HepG2 (cell line): ENCODE data around the gene PCDHGA9. TPM values are rescaled to one million over a fixed set of nuclear protein-coding genes. Genes with fewer than 3 reads are reported as not detected.

Experiments used
- ATAC-seq: fragments of 200-7000 bp; cut with Tn5 transposase; 3 replicates; pipeline ENCODE4 v1.9.1; 2020; ENCODE audit warnings: mild to moderate bottlenecking, moderate library complexity
- BruUV-seq: library from RNA; stranded (reverse); fragments of 400-500 nt; replicated peaks from 2 replicates; lab custom pipeline; 2021; lab: Mats Ljungman, UMichigan
- CTCF ChIA-PET: fragments of 300-600 bp; formaldehyde crosslinking; extraction: SDS; loops from one replicate; lab custom pipeline; 2021; ENCODE audit warnings: low total read pairs, inconsistent platforms, low intra/inter-chr PET ratio; lab: Yijun Ruan, JAX
- POLR2A ChIA-PET: fragments of 350-600 bp; sonication (Branson Sonifier 250); formaldehyde crosslinking; loops from one replicate; lab custom pipeline; 2020; ENCODE audit warnings: antibody characterized with exemption, inconsistent platforms; lab: Yijun Ruan, JAX
- DNase-seq: peaks from one replicate; pipeline ENCODE4 v3.0.0-alpha.2; 2015; ENCODE audit warnings: low spot score
- FAIRE-seq: peaks from 3 replicates; lab custom pipeline; 2011; peaks lifted over from hg19 to GRCh38; lab: Jason Lieb, UNC
- H2AFZ ChIP-seq: one replicate; pipeline ENCODE4 v1.6.1; 2011; ENCODE audit warnings: low read length, inconsistent platforms
- H3K27ac ChIP-seq: fragments of 300-600 bp; 3 replicates; pipeline ENCODE4 v1.8.0; 2011; ENCODE audit warnings: mixed run types, mild to moderate bottlenecking, mixed read lengths, low read length, inconsistent platforms; ENCODE audit not compliant: insufficient read depth; ENCODE audit errors: extremely low read length
- H3K27me3 ChIP-seq, 2 experiments: fragments of 200-600 bp in 1 of 2; 2 replicates in 1 of 2; 3 replicates in 1 of 2; pipeline versions ENCODE4 v1.6.0 to v1.8.0; 2011; ENCODE audit warnings: low read length in 2 of 2, mild to moderate bottlenecking in 2 of 2, moderate library complexity in 2 of 2, inconsistent platforms in 1 of 2; ENCODE audit not compliant: insufficient read depth in 2 of 2, control insufficient read depth in 1 of 2
- H3K36me3 ChIP-seq, 2 experiments: fragments of 200-600 bp in 1 of 2; replicated peaks in 1 of 2; 2 replicates in 1 of 2; 3 replicates in 1 of 2; pipeline versions ENCODE4 v1.5.1 to v1.8.0; 2011; ENCODE audit warnings: low read length in 2 of 2, inconsistent platforms in 1 of 2; ENCODE audit not compliant: insufficient read depth in 2 of 2, control insufficient read depth in 1 of 2
- H3K4me1 ChIP-seq: 2 replicates; pipeline ENCODE4 v1.5.1; 2012; ENCODE audit warnings: low read length, inconsistent platforms; ENCODE audit not compliant: insufficient read depth
- H3K4me2 ChIP-seq: 2 replicates; pipeline ENCODE4 v1.6.0; 2011; ENCODE audit warnings: low read depth, low read length, inconsistent platforms
- H3K4me3 ChIP-seq, 3 experiments: fragments of 200-600 bp in 1 of 3; sonication (generic), shearing (Covaris generic) in 1 of 3; replicated peaks in 1 of 3; 2 replicates each; pipeline ENCODE4 v1.5.1; 2011 to 2016; ENCODE audit warnings: low read length in 3 of 3, inconsistent platforms in 2 of 3, low read depth in 2 of 3, mild to moderate bottlenecking in 2 of 3, control low read depth in 1 of 3, mixed read lengths in 1 of 3; ENCODE audit not compliant: insufficient read depth in 1 of 3
- H3K79me2 ChIP-seq: one replicate; pipeline ENCODE4 v1.6.1; 2011; ENCODE audit warnings: low read length, inconsistent platforms; ENCODE audit not compliant: insufficient read depth
- H3K9ac ChIP-seq: 2 replicates; pipeline ENCODE4 v1.6.0; 2011; ENCODE audit warnings: mild to moderate bottlenecking, low read depth, low read length, inconsistent platforms; ENCODE audit not compliant: insufficient read depth
- H3K9me3 ChIP-seq: 2 replicates; pipeline ENCODE4 v1.5.1; 2012; ENCODE audit warnings: mild to moderate bottlenecking, low read length
- H4K20me1 ChIP-seq: 2 replicates; pipeline ENCODE4 v1.6.0; 2011; ENCODE audit warnings: inconsistent platforms, mild to moderate bottlenecking, low read length, moderate library complexity; ENCODE audit not compliant: insufficient read depth
- ATRX ChIP-seq: sonication (generic); formaldehyde crosslinking; IDR thresholded peaks from 2 replicates; pipeline ENCODE4 v1.4.0; 2020; ENCODE audit warnings: missing genetic modification reagents, borderline replicate concordance
- IKZF4 ChIP-seq: sonication (generic); formaldehyde crosslinking; IDR thresholded peaks from 2 replicates; pipeline ENCODE4 v1.5.1; 2020; ENCODE audit warnings: borderline replicate concordance, mild to moderate bottlenecking, low read depth, missing genetic modification reagents; ENCODE audit errors: not compliant biosample characterization
- ZNF407 ChIP-seq: sonication (generic); formaldehyde crosslinking; IDR thresholded peaks from one replicate; pipeline ENCODE4 v1.5.1; 2020; ENCODE audit warnings: mild to moderate bottlenecking, missing genetic modification reagents; ENCODE audit errors: not compliant biosample characterization
- ZNF775 ChIP-seq: sonication (generic); formaldehyde crosslinking; IDR thresholded peaks from 2 replicates; pipeline ENCODE4 v1.4.0; 2020; ENCODE audit warnings: missing genetic modification reagents, mild to moderate bottlenecking, moderate library complexity, borderline replicate concordance
- ZNF790 ChIP-seq: sonication (generic); formaldehyde crosslinking; IDR thresholded peaks from 2 replicates; pipeline ENCODE4 v1.8.0; 2022; ENCODE audit warnings: missing genetic modification reagents, mild to moderate bottlenecking, borderline replicate concordance
- WGBS: methylation state at CpG from one replicate; pipeline ENCODE4 v1.1.6; 2017; ENCODE audit warnings: low lambda C conversion rate; 5-methylcytosine and 5-hydroxymethylcytosine counted together
- in situ Hi-C: cut with HindIII; loops from 2 replicates; pipeline ENCODE4 v1.10.0; 2017; ENCODE audit warnings: low pct_unique_long_range_greater_than_20kb; ENCODE audit not compliant: extremely low pct_ligation_motif_present
- intact Hi-C: fragments of 100-400 bp; cut with micrococcal nuclease; formaldehyde crosslinking; loops from one replicate; pipeline ENCODE4 v1.10.0; 2022; ENCODE audit not compliant: unreplicated experiment
- polyA plus RNA-seq, 8 experiments: library from polyadenylated mRNA; depleted of rRNA in 3 of 8; stranded (reverse) in 7 of 8; unstranded in 1 of 8; fragments of >200 nt; fragmentation: Illumina TruSeq in 4 of 8; extraction: Trizol in 4 of 8; gene quantifications; 2 replicates each; pipeline versions ENCODE4 v1.2.1 to v1.2.3, GENCODE V29; 2011 to 2016; ENCODE audit warnings: low read depth in 4 of 8, missing spikeins in 1 of 8, mixed read lengths in 1 of 8; ENCODE audit not compliant: insufficient read depth in 1 of 8
- total RNA-seq, 5 experiments: library from RNA; depleted of rRNA; stranded (reverse); fragments of >200 nt; fragmentation: Illumina TruSeq; extraction: Trizol; gene quantifications; 2 replicates each; pipeline ENCODE4 v1.2.3, GENCODE V29; 2016; ENCODE audit warnings: low read depth in 1 of 5

Gene PCDHGA9
- total and polyA plus RNA-seq, 2 of the 13 experiments (the other 11 are each of a cell fraction or from before 2014, with no cell fraction given): 0.09 to 0.38 TPM

- TF ChIP-seq ZNF407 (CRISPR knock-in tag) (no peak), IKZF4 (no peak)
- TF ChIP-seq, all 625 proteins: peak for 0
Measured at GRCh38 chr5:141422742-141423291, 20.2 kb downstream of the PCDHGA9 start (continued).

- no peak overlapping the region for H3K4me3 ChIP-seq
- no peak overlapping the region for H3K4me2 ChIP-seq
- H4K20me1 ChIP-seq: no peaks in the 10 kb centered on the region
- ATAC-seq: no peak
- no peaks in the 10 kb centered on the region for H3K27me3 ChIP-seq
- in situ Hi-C loops: no loop called here
- H3K9me3 ChIP-seq: peaks cover 19% of the 10 kb centered on the region; the same call in 1 of the 2 replicates
- POLR2A ChIA-PET: no interaction called here
- H3K79me2 ChIP-seq: no peaks in the 10 kb centered on the region
- WGBS: 82% methylated on average over 26 of the region's 53 CpGs
- H2AFZ ChIP-seq: no peak overlapping the region
- BruUV-seq: no TSS peak
- TF ChIP-seq ATRX (CRISPR knock-in tag) (no peak), ZNF775 (CRISPR knock-in tag) (no peak), ZNF790 (CRISPR knock-in tag) (no peak)
- intact Hi-C loops: no loop called here
- CTCF ChIA-PET: no interaction called here
- H3K36me3 ChIP-seq: no peaks in the 10 kb centered on the region
- no peak for DNase-seq
- FAIRE-seq: no peak
- no peak overlapping the region for H3K27ac ChIP-seq
- H3K9ac ChIP-seq: no peak overlapping the region
- no peaks in the 10 kb centered on the region for H3K4me1 ChIP-seq
Measured at GRCh38 chr5:141427783-141428426, 25.3 kb downstream of the PCDHGA9 start.
